GM18526 (cell line): Measurements from ENCODE around the gene CTBP2.

ENCODE experiments used
- POLR2A ChIP-seq: IDR thresholded peaks from 3 replicates; pipeline ENCODE4 v1.6.1; 2011; ENCODE audit not compliant: insufficient read length; ENCODE audit errors: extremely low read depth

The CTBP2 gene

DNA sequence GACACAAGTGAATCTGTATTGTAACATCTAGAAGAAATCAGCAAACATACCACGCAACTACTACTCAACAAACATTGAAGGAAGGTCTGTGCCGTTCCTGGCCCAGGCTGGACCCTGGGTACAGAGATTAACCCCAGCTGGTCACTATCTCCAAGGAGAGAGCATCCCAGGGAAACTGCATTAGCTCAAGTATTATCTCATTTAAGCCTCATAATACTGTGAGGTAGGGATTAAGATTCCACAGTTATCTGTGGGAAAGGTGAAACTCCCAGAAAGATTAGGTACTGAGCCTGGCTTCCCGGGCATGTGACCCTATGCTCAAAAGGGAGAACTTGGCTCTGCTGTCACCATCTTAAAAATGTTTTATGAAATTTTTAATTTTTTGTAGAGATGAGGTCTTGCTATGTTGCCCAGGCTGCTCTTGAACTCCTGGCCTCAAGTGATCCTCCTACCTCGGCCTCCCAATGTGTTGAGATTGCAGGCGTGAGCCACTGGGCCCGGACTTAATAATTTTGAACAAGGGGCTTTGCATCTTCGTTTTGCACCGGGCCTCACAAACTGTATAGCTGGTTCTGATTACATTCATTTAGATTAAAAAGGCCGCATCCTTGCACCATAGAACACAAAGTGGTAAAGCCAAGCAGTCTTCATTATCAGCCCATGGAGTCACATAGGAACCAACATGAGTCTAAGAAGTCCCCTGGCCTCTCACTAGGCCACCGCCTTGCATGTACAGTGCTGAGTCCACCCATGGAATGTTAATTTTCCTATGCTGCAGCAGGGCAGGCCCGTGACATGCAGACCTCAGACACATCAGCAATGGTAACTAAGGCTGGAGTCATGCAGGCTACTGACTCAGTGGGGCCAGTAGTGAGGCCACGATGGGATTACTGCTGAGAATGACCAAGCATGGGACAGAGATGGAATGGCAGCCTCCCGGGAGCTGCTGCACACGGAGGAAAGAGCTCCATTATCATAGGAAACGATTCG lies 5.5 kb upstream of the CTBP2 start:
- TF ChIP-seq POLR2A, result no peak

DNA sequence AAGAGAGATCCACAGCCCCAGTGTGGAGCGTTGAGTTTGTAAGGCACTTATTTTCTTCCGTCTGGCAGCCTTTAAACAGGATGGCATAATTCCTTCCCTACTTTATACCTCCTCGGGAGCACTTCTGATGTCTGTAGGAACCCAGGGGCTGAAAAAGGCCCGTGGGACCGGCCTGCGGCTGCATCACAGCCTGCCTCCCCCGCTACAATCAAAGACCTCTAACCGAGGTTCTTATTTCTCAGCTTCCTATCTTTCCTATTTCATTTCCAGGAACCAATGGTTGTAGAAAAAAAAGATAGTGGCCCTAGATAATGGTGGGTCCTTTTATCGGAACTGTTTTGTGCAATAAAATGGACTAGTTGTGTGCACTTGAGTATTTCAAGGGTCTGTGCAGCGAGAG lies 4.1 kb upstream of the CTBP2 start:
- TF ChIP-seq POLR2A, result no peak

DNA sequence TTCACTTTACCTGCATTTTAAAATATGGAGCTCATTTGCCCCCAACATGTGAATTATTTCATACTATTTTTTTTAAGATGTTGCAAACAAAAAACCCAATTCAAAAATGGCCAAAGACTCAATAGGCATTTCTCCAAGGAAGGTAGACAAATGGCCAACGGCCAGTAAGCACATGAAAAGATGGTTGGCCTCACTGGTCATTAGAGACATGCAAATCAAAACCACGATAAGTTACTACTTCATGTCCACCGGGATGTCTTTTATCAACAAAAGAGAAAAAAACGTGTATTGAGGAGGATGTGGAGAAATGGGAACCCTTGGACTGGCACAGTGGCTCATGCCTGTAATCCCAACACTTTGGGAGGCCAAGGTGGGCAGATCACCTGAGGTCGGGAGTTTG lies 3.4 kb upstream of the CTBP2 start:
- no peak for TF ChIP-seq POLR2A

DNA sequence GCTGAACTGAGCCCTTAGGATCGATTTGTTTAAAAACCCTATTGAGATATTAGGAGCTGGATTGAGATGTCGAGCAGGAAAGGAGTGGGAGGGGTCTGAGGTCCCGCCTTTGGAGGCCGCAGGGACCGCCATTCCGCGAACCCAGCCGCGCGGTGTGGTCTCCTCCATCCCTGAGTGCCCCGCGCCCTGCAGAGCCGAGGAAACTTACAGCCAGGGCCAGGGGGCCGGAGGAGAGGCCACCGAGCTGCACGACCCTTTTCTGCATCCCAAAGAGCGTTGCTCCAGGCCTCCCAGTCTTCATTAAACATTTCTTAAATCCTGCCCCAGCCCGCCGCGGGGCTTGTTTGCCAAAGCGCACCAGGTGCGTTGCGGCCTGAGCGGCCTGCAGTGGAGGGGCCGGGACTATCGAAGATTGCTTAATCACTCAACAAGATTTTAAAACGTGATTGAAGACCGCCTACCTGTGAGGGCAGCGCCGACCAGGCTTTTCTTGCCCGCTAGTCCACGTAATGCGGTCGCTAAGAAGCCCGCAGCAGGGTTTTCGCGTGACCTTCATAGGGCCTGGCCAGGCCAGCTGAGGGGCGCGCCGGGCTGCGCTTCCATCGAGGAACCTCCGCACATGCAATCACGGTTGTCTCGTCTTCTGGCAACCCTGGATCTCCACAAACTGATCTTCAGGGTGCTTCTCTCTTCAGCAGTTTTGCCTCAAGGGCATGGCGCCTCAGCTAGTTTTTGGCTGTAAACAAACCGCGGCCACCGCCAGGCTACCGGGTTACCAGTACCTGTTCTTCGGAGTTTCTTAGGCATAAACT lies 2.0 kb upstream of the CTBP2 start:
- TF ChIP-seq POLR2A, result no peak

DNA sequence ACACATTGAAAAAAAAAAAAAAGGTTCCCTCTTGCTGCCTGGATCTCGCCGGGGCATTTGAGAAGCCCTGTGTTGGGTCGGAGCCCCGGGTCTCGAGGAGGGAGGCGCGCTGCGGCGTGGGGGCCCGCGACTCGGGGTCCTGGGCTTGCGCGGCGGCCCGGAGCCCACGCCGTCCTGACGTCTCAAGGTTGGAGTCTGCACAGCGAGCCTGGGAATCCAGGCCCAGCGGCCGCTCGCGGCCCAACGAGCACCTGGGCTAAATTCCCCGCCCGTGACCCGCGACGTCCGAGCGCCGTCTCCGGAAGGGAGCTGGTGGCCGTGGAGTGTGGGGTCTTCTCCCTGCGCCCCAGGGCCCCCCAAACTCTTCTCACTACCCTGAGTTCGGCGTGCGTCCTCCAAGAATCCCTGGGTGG lies 1.4 kb upstream of the CTBP2 start:
- TF ChIP-seq POLR2A, result no peak

DNA sequence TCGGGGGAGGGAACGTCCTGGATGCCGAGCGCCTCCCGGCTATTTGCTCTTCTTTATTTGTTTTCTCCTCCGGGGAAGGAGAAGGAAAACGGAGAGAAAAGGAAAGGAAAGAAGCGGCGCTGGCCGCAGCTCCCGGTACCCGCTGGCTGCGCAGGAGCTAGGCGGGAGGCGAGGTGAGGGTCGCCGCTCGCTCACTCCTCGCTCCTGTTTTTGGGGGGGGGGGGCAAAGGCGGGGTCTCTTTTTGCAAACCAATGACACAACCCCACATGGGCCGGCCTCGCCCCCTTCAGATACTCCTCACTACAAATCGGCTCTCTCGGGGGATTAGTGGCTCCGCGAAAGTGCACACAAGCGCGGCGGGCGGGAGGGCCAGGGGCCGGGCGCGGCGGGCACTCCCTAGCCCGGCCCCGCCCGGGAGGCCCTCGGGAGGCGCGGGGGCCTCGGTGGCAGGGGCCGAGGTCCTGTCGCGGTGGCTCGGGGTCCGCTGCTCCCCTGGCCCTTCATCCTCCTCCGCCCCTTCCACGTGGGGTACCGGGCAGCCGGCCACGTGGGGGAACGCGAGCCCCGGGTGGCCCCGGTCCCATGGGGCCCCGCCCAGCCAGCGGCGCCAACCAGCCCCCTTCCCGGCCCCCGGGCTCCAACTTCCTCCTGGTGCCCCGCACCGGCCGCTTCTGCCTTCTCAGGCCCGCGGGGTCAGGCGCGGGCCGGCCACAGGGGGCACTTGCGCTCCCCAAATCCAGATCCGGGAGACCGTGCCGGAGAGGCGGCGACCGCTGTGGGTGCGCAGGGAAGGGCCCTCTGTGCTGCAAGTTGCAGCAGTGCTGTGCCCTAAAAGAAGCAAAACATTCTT lies 718 bp upstream of the CTBP2 start:
- TF ChIP-seq POLR2A, result no peak

DNA sequence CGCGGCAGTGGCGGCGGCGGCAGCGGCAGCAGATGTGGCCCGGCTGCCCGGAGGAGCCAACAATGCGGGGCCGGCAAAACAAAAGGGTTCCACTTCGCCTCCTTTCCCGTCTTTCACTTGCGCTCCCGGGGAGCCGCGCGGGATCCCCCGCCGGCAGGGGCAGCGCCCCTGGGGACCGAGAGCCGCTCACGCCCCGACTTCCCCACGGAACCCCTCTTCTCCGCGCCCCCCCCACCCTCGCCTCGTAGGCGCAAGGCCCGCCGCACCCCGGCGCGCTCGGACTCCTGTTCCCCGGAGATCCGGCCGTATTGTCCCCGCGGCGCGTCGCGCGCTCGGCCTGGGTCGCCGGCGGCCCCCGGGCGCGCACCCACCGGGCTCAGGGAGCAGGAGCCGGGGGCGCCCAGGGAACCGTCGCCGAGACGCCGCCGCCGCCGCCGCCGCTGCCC lies 854 bp downstream of the CTBP2 start:
- no peak for TF ChIP-seq POLR2A

DNA sequence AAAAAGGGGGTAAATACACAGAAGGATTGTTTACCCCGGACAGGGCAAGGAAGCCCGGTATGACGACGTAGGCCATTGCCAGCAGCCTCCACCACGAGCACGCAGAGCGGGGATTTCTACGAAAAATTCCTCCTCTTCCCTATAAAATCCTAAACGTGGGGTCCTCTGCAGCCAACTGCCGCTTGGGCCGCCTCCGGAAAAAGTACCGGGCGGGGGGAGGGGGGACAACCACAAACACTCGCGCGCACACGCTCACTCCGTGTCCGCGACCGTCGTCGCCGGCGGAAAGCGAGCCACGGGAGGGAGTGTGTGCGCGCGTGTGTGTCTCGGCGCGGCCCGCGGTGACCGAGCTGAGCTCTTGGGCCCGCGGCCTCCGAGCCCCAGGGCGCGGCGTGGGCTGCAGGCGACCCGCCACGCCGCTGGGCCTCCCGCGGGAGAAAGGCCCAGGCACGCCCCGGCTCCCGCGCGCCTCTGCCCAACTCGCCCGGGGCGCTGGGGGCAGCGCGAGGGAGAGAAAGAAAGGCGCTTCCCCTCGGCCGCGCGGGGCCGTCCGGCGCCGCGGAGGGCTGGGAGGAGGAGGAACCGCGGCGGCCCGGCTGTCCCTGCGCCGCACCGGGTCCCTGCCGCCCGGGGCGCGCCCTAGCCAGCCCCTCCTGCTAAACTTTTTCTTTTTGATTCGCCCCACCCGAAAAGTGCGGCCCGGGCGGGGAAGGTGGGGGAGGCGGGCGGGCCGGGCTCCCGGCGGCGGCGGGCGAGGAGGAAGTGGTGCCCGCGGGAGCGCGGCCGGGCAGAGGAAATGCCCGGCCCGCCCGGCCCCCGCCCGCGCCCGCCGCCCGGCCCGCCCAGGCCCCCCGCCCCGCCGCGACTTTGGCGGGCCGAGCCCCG lies 1.5 kb downstream of the CTBP2 start:
- TF ChIP-seq POLR2A, result no peak

DNA sequence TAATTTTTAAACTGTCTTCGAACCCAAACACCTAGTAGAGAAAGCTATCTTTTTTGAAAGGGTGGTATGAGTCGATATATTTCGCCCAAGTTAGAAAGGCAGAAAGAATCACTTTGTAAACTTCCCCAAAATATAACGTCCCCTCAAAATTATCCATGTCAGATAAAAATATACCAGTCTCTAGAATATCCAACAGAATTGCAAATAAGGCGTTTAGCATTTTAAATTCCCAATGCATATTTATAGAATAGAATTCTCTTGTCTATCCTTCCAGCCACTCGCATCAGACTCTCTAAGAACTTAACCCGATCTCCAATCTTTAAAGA lies 2.1 kb downstream of the CTBP2 start:
- no peak for TF ChIP-seq POLR2A

DNA sequence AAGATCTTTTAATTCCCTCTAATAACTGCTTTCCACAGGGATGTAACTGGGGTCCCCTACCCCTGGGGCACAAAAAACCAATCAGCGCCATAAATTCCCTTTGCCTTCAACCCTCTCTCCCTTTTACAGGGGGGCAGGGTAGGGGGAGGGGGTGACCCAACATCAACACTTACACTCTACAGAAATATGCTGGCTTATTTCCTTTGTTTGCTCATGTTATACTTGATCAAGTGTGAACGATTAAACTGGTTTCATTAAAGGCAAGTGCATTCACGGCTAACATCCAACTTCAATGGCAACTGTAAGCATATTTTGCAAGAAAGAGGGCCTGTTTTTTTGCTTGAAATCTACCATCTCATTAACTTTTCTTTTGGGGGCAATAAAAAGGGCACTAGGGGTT lies 2.9 kb downstream of the CTBP2 start:
- no peak for TF ChIP-seq POLR2A

DNA sequence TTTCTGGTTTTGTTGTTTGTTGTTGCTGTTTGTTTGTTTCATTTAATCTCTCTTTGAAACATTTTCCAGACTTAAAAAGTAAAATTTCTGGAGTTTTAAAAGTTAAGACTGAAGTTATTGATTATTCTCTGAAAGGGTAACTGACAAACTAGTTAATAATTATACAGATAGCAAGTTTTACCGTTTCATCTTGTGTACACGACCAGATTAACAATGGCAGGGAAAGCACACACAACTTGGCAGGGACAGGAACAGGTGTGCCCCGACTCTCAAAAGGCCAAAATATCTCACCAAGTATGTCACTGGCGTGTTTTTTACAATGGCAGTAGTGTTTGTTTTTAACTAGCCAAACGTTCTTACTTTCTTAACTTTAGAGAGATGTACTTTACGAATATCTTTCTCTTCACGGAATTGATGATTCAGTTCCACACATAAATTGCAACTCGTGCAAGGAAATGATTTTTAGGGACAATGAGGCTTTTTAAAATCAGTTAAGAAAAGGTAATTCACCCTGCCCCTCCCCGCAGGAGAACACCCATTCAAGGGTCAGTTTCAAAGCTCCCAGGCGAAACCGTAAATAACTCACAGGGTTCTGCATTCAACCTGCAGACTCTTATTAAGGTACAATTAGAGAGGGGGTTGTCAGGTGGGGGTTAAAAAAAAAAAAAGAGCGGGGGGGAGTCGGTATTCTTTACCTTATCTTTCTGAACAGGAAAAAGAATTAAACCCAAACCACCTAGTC lies 3.5 kb downstream of the CTBP2 start:
- TF ChIP-seq POLR2A, result no peak

DNA sequence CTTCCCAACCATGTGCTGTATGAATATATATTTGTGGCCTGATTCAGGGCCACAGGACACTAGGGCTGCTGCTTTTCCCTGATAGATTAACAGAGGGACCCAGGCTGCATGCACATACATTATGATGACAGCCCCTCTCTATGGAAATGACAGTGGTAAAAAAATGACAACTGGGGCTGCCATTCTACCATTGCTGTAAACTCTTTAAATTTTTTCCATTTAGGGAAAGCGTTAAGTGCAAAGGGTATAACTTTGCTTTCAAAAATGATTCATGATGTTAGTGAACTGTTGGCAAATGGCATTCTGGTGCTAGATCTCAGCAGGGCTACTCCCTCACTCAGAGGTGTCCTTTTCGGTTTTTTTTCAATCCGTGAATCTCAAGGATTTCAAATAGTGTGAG lies 4.2 kb downstream of the CTBP2 start:
- TF ChIP-seq POLR2A, result no peak

DNA sequence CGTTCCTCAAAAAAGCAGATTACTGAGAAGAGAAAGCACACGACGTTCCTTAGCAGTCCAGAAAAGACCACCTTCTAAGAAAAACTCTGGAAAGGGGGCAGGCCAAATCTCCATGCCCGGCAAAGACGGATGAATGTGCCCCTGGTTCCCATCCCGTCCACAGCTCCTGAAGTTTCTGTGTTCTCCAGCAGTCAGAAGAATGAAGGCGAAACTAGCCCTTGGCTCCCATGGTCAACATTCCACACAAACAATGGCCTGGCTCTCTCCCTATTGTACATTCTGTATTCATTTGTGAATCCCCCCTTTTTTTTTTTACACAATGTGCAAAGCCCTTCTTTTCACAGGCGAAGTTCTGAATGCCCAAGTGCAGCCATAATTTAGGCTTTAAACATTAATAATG lies 5.3 kb downstream of the CTBP2 start:
- no peak for TF ChIP-seq POLR2A

DNA sequence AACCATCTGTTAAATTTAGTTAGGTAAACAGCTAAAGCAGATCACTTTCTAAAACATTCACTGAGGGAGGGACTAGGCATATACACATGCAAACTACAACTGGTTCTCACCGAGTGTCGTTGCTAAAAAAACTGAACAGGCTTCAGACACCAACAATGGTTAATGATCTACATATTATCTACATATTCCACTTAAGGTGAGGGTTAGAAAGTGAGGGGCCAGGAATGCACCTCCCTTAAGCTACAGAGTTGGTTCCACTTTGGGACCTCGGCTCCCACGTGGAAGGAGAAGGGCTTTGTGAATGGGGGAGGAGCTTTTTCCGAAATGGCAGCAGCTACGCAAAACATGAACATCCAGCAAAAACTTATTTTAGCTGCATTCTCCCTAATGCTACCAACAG lies 5.8 kb downstream of the CTBP2 start:
- TF ChIP-seq POLR2A, result no peak
